OCI-LY7 (cell line): ENCODE measurements around the gene ZNF420. TPM values are rescaled to one million over a fixed set of nuclear protein-coding genes. Genes with fewer than 3 reads are reported as not detected.

Source experiments
- BruUV-seq: library from RNA; stranded (reverse); fragments of 400-500 nt; replicated peaks from 2 replicates; lab custom pipeline; 2021; lab: Mats Ljungman, UMichigan
- CTCF ChIA-PET: fragments of 300-600 bp; sonication (Branson Sonifier 250); formaldehyde crosslinking; loops from one replicate; lab custom pipeline; 2022; ENCODE audit warnings: antibody characterized with exemption; ENCODE audit not compliant: unreplicated experiment; lab: Charles Lee
- POLR2A ChIA-PET: fragments of 300-600 bp; sonication (Branson Sonifier 250); formaldehyde crosslinking; loops from one replicate; lab custom pipeline; 2022; ENCODE audit warnings: antibody characterized with exemption; lab: Charles Lee
- DNase-seq: peaks from one replicate; pipeline ENCODE4 v3.0.0-alpha.2; 2015; ENCODE audit warnings: low spot score
- H2AFZ ChIP-seq: fragments of 200-600 bp; sonication (generic), shearing (Covaris generic); 2 replicates; pipeline ENCODE4 v1.6.1; 2014; ENCODE audit warnings: mild to moderate bottlenecking, antibody characterized with exemption, low read length, moderate library complexity
- H3K27ac ChIP-seq: fragments of 200-600 bp; sonication (generic); 2 replicates; pipeline ENCODE4 v1.5.1; 2014; ENCODE audit warnings: mixed run types, low read depth, mild to moderate bottlenecking, moderate library complexity, low read length, inconsistent platforms; ENCODE audit not compliant: poor library complexity, severe bottlenecking
- H3K36me3 ChIP-seq: fragments of 200-600 bp; sonication (generic); 2 replicates; pipeline ENCODE4 v1.6.1; 2014; ENCODE audit warnings: mild to moderate bottlenecking, antibody characterized with exemption, low read length, moderate library complexity, mixed read lengths; ENCODE audit not compliant: insufficient read depth
- H3K4me1 ChIP-seq: fragments of 200-600 bp; sonication (generic); 2 replicates; pipeline ENCODE4 v1.5.1; 2014; ENCODE audit warnings: mild to moderate bottlenecking, low read length; ENCODE audit not compliant: insufficient read depth, poor library complexity, severe bottlenecking
- H3K4me2 ChIP-seq: fragments of 200-600 bp; sonication (generic); 2 replicates; pipeline ENCODE4 v1.6.1; 2014; ENCODE audit warnings: mild to moderate bottlenecking, low read length
- H3K4me3 ChIP-seq: fragments of 200-600 bp; sonication (generic); 2 replicates; pipeline ENCODE4 v1.5.1; 2014; ENCODE audit warnings: mild to moderate bottlenecking, low read depth, low read length; ENCODE audit not compliant: poor library complexity, severe bottlenecking
- H3K79me2 ChIP-seq: fragments of 200-600 bp; sonication (generic); 2 replicates; pipeline ENCODE4 v1.6.1; 2016; ENCODE audit warnings: low read depth, mild to moderate bottlenecking, low read length, moderate library complexity, mixed read lengths; ENCODE audit not compliant: insufficient read depth
- H3K9me2 ChIP-seq: fragments of 200-600 bp; sonication (generic); 2 replicates; pipeline ENCODE4 v1.6.1; 2016; ENCODE audit warnings: mild to moderate bottlenecking, low read length, mixed read lengths; ENCODE audit not compliant: insufficient read depth
- H3K9me3 ChIP-seq: fragments of 200-600 bp; sonication (generic); 2 replicates; pipeline ENCODE4 v1.6.1; 2014; ENCODE audit warnings: mild to moderate bottlenecking, mixed run types, low read length, mixed read lengths
- H4K20me1 ChIP-seq: fragments of 200-600 bp; sonication (generic); 2 replicates; pipeline ENCODE4 v1.6.1; 2014; ENCODE audit warnings: mild to moderate bottlenecking, antibody characterized with exemption, low read length, moderate library complexity, mixed read lengths; ENCODE audit not compliant: insufficient read depth
- EZH2phosphoT487 ChIP-seq: fragments of 200-600 bp; sonication (generic); IDR thresholded peaks from 2 replicates; pipeline ENCODE4 v1.6.1; 2018; ENCODE audit warnings: low read depth, borderline replicate concordance, mild to moderate bottlenecking, mixed run types, antibody characterized with exemption, low read length, moderate library complexity, mixed read lengths
- intact Hi-C: fragments of 100-400 bp; cut with micrococcal nuclease; formaldehyde crosslinking; loops from one replicate; pipeline ENCODE4 v1.10.0; 2022; ENCODE audit not compliant: unreplicated experiment
- total RNA-seq, 2 experiments: library from RNA; depleted of rRNA in 1 of 2; stranded (reverse); fragments of >200 nt in 1 of 2; shearing (Covaris generic) in 1 of 2; gene quantifications; 2 replicates each; pipeline ENCODE4 v1.2.3, GENCODE V29; 2014 to 2022
- TF ChIP-seq, protein P1 (sequence below): fragments of 200-600 bp; sonication (generic); conservative IDR thresholded peaks from 2 replicates; pipeline ENCODE4 v1.5.1; 2014; ENCODE audit warnings: mild to moderate bottlenecking, antibody characterized with exemption, low read length, moderate library complexity, mixed read lengths

Gene ZNF420
- total RNA-seq, 2 experiments from 2014 or later = 8.8 to 11.0 TPM

DNA sequence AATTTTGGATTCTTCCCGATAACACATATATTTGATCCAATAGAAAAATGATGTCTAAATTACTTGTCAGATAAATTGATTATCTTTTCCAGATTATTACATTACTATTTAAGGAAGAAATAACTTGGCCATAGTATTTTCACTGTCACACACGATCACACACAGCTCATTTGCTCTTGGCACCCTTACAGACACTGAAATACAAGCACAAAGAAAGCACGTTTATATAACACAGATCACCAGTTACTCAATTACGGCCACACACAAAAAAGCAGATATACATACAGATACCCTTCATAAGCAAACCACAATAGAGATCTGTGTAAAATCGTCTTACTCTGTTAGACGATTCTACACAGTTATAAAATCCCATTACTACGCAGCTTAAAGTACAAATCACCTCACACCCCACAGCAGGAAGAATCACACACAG, 716 bp upstream of the ZNF420 start:
- peaks cover 9% of the 10 kb centered on the region for H3K36me3 ChIP-seq
- H3K27ac ChIP-seq = peak overlapping the region; percentile 46
- peak overlapping the region; percentile 88 for H3K4me3 ChIP-seq
- ChIA-PET CTCF (no interaction called here), POLR2A (interaction anchor here (1.2 to 1.5 kb wide), 3 partner anchors 8 to 140 kb away, joined by 3 to 5 read pairs (median 5); no protein-coding TSS in a partner anchor)
- H3K9me3 ChIP-seq = peaks cover 21% of the 10 kb centered on the region; the same call in 1 of the 2 replicates
- H3K79me2 ChIP-seq = peaks cover 26% of the 10 kb centered on the region
- TF ChIP-seq, protein P1, sequence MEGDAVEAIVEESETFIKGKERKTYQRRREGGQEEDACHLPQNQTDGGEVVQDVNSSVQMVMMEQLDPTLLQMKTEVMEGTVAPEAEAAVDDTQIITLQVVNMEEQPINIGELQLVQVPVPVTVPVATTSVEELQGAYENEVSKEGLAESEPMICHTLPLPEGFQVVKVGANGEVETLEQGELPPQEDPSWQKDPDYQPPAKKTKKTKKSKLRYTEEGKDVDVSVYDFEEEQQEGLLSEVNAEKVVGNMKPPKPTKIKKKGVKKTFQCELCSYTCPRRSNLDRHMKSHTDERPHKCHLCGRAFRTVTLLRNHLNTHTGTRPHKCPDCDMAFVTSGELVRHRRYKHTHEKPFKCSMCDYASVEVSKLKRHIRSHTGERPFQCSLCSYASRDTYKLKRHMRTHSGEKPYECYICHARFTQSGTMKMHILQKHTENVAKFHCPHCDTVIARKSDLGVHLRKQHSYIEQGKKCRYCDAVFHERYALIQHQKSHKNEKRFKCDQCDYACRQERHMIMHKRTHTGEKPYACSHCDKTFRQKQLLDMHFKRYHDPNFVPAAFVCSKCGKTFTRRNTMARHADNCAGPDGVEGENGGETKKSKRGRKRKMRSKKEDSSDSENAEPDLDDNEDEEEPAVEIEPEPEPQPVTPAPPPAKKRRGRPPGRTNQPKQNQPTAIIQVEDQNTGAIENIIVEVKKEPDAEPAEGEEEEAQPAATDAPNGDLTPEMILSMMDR = no peak
- TF ChIP-seq EZH2phosphoT487 = no peak
- peak overlapping the region; percentile 88 for H3K4me2 ChIP-seq
- DNase-seq = no peak
- peaks cover 13% of the 10 kb centered on the region for H3K4me1 ChIP-seq
- TSS peak; percentile 93 for BruUV-seq
- peak overlapping the region; percentile 98 for H2AFZ ChIP-seq
- no peaks in the 10 kb centered on the region for H3K9me2 ChIP-seq
- intact Hi-C loops = loop anchor here (5.0 kb wide), 2 partner anchors 305 to 390 kb away; partner anchors contain the start of genes ZNF569, ZNF570 and ZNF850
- H4K20me1 ChIP-seq = no peaks in the 10 kb centered on the region

DNA sequence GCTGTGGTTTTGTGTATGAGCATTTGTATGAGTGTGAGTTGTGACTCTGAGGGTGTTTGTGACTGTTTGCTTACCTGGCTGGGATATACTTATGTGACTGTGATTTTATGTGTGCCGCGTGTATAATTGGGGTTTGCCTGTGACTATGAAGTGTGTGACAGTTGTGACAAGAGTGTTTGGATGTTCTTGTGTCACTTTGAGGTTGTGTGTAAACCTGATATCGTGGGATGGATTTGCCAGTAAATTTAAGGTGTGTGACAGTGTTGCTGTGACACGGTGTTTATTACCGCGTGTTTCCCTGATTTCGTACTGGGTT, 442 bp downstream of the ZNF420 start:
- no peak for DNase-seq
- intact Hi-C loops = loop anchor here (2.0 to 5.0 kb wide), 6 partner anchors 94 to 550 kb away; partner anchors contain the start of genes ZNF260, ZNF529, ZNF569 and ZNF570
- no peaks in the 10 kb centered on the region for H4K20me1 ChIP-seq
- TSS peak; percentile 69 for BruUV-seq
- H3K79me2 ChIP-seq = peaks cover 33% of the 10 kb centered on the region
- ChIA-PET CTCF (no interaction called here), POLR2A (interaction anchor here (1.5 kb wide), 1 partner anchor 139 kb away, joined by 5 read pairs; no protein-coding TSS in a partner anchor)
- H3K9me3 ChIP-seq = peaks cover 26% of the 10 kb centered on the region; the same call in 1 of the 2 replicates
- peak overlapping the region; percentile 98 for H2AFZ ChIP-seq
- peak overlapping the region; percentile 88 for H3K4me2 ChIP-seq
- peak overlapping the region; percentile 88 for H3K4me3 ChIP-seq
- peaks cover 20% of the 10 kb centered on the region for H3K36me3 ChIP-seq
- peak overlapping the region; percentile 46 for H3K27ac ChIP-seq
- peaks cover 13% of the 10 kb centered on the region for H3K4me1 ChIP-seq
- TF ChIP-seq EZH2phosphoT487 = no peak
- TF ChIP-seq, protein P1 = no peak
- no peaks in the 10 kb centered on the region for H3K9me2 ChIP-seq

DNA sequence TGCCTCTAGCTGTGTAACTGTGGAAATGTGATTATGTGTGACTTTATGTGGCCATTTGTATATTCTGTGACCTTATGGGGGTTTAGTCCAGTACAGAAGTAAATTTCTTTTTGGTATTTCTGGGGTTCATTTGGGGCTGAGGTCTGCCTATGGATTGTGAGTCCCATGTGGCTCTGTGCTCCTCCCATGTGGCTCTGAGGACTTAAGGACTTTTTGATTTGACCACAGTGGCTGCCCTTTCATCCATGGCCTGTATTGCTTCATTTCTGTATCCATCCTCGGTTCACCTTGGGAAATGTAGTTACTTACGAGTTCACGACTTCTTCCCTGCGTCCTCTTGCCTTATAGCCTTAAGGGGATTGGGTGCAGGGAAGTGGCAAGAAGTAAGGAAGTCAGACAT, 1.0 kb downstream of the ZNF420 start:
- H3K4me1 ChIP-seq = peaks cover 13% of the 10 kb centered on the region
- H3K9me3 ChIP-seq = peaks cover 32% of the 10 kb centered on the region; the same call in 1 of the 2 replicates
- peak overlapping the region; percentile 88 for H3K4me3 ChIP-seq
- ChIA-PET POLR2A (no interaction called here), CTCF (no interaction called here)
- intact Hi-C loops = loop anchor here (2.0 to 5.0 kb wide), 6 partner anchors 94 to 550 kb away; partner anchors contain the start of genes ZNF260, ZNF529, ZNF569 and ZNF570
- DNase-seq = peak; percentile 7
- H3K27ac ChIP-seq = no peak overlapping the region
- peaks cover 20% of the 10 kb centered on the region for H3K36me3 ChIP-seq
- H2AFZ ChIP-seq = no peak overlapping the region
- peak overlapping the region; percentile 88 for H3K4me2 ChIP-seq
- TF ChIP-seq, protein P1 = no peak
- no peak for TF ChIP-seq EZH2phosphoT487
- H3K79me2 ChIP-seq = peaks cover 33% of the 10 kb centered on the region
- no TSS peak for BruUV-seq
- H3K9me2 ChIP-seq = no peaks in the 10 kb centered on the region
- no peaks in the 10 kb centered on the region for H4K20me1 ChIP-seq
